Testis (tissue), 3 donors: ENCODE results near the gene DNAH10. TPM values are rescaled to one million over a fixed set of nuclear protein-coding genes. Genes with fewer than 3 reads are reported as not detected.

Source experiments
- DNase-seq: peaks from one replicate; pipeline ENCODE4 v3.0.0-alpha.2; 2019
- H3K27ac ChIP-seq, 2 donors: fragments of 200-600 bp; sonication (generic); one replicate each; pipeline ENCODE4 v1.5.1; 2019
- H3K27me3 ChIP-seq: fragments of 200-600 bp; sonication (generic); one replicate; pipeline ENCODE4 v1.5.1; 2019
- H3K36me3 ChIP-seq: fragments of 200-600 bp; sonication (generic); one replicate; pipeline ENCODE4 v1.5.1; 2017; ENCODE audit warnings: low read depth; ENCODE audit errors: missing control alignments
- H3K4me1 ChIP-seq: fragments of 200-600 bp; sonication (generic); one replicate; pipeline ENCODE4 v1.5.1; 2019
- H3K4me3 ChIP-seq, 2 donors: fragments of 200-600 bp; sonication (generic); one replicate each; pipeline ENCODE4 v1.5.1; 2017 to 2019
- H3K9me3 ChIP-seq: fragments of 200-600 bp; sonication (generic); one replicate; pipeline ENCODE4 v1.5.1; 2017
- POLR2A ChIP-seq: fragments of 450-650 bp; IDR thresholded peaks from one replicate; pipeline ENCODE4 v1.6.1; 2017; ENCODE audit warnings: antibody characterized with exemption, mild to moderate bottlenecking, moderate library complexity
- WGBS, 2 donors: methylation state at CpG; one replicate each; pipeline ENCODE4 v1.1.5; 2018; 5-methylcytosine and 5-hydroxymethylcytosine counted together
- intact Hi-C: fragments of 100-400 bp; cut with DNase I; formaldehyde crosslinking; loops from one replicate; pipeline ENCODE4 v1.15.1; 2023; ENCODE audit warnings: low total_unique reads
- polyA plus RNA-seq: library from polyadenylated mRNA; stranded (reverse); fragments of 350-450 nt; fragmentation: Illumina TruSeq; extraction: RNeasy Lipid Tissue Mini Kit (QIAGEN cat#74804); gene quantifications from one replicate; pipeline ENCODE4 v1.2.3, GENCODE V29; 2014; ENCODE audit warnings: low read depth, low replicate concordance; ENCODE audit not compliant: insufficient read depth
- total RNA-seq, 2 donors: library from RNA; depleted of rRNA; stranded (reverse); fragments of >200 nt; gene quantifications; one replicate each; pipeline ENCODE4 v1.2.3, GENCODE V29; 2016
- TF ChIP-seq, protein P1 (sequence below), 3 experiments: fragments of 450-650 bp in 2 of 3; fragments of 200-600 bp in 1 of 3; sonication (generic) in 1 of 3; IDR thresholded peaks; one replicate each; pipeline ENCODE4 v1.5.1; 2016 to 2019; ENCODE audit warnings: antibody characterized with exemption in 3 of 3, mild to moderate bottlenecking in 2 of 3, moderate library complexity in 1 of 3

The DNAH10 gene
- total and polyA plus RNA-seq, 3 donors from 2014 or later: 15.4 to 29.3 (median 24.3) TPM

DNA sequence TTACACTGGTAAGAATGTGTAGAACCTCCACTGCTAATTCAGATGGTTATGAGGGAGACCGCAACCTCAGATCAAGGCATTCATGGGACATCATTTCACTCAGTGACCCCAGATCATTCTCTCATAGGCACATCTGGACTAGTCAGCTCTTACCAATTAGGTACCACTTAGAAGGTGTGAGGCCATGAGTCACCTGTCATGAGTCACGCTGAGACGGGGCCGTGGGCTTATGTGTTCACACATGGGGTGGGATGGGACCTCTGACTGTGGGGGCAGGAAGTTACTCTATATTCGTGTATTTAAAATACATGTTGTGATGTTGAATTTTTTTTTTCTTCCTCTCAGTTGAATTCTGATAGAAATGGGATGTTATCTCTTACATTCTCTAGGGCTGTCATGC is 154.6 kb downstream of the DNAH10 start:
- H3K27me3 ChIP-seq: no peaks in the 10 kb centered on the region
- H3K9me3 ChIP-seq: no peaks in the 10 kb centered on the region
- no peak overlapping the region for H3K4me3 ChIP-seq
- DNase-seq: no peak
- H3K36me3 ChIP-seq: no peaks in the 10 kb centered on the region
- WGBS, 2 donors: 91 to 96% methylated on average over 5 of the region's 5 CpGs
- TF ChIP-seq, protein P1, sequence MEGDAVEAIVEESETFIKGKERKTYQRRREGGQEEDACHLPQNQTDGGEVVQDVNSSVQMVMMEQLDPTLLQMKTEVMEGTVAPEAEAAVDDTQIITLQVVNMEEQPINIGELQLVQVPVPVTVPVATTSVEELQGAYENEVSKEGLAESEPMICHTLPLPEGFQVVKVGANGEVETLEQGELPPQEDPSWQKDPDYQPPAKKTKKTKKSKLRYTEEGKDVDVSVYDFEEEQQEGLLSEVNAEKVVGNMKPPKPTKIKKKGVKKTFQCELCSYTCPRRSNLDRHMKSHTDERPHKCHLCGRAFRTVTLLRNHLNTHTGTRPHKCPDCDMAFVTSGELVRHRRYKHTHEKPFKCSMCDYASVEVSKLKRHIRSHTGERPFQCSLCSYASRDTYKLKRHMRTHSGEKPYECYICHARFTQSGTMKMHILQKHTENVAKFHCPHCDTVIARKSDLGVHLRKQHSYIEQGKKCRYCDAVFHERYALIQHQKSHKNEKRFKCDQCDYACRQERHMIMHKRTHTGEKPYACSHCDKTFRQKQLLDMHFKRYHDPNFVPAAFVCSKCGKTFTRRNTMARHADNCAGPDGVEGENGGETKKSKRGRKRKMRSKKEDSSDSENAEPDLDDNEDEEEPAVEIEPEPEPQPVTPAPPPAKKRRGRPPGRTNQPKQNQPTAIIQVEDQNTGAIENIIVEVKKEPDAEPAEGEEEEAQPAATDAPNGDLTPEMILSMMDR (IDR thresholded peaks at IDR 0.05): no peak
- no peak for TF ChIP-seq POLR2A
- no peaks in the 10 kb centered on the region for H3K4me1 ChIP-seq
- intact Hi-C loops: no loop called here
- no peak overlapping the region for H3K27ac ChIP-seq

DNA sequence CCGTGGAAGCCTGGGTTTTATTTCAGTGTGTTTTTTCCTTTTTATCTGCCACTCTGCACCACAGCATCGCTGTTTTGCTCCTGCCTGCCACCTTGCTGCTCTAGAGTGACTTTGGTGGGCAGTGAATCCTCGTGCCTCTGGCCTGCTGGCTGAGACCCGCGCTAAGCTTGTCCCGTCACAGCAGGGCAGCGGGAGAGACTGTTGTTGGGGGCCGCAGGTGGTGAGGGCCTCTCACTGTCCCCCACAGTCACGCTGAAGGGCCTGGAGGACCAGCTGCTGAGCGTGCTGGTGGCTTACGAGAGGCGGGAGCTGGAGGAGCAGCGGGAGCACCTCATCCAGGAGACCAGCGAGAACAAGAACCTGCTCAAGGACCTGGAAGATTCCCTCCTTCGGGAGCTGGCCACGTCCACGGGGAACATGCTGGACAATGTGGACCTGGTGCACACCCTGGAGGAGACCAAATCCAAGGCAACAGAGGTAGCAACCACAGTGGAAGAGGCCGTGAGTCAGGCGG is 155.3 kb downstream of the DNAH10 start:
- Histone ChIP-seq H3K27me3 (no peaks in the 10 kb centered on the region), H3K36me3 (no peaks in the 10 kb centered on the region), H3K4me3 (no peak overlapping the region), H3K4me1 (no peaks in the 10 kb centered on the region), H3K9me3 (no peaks in the 10 kb centered on the region), H3K27ac (no peak overlapping the region)
- intact Hi-C loops: no loop called here
- no peak for TF ChIP-seq POLR2A
- TF ChIP-seq, protein P1 (IDR thresholded peaks at IDR 0.05): no peak
- DNase-seq: no peak
- 95% methylated on average over 19 of the region's 19 CpGs for WGBS, 2 donors

DNA sequence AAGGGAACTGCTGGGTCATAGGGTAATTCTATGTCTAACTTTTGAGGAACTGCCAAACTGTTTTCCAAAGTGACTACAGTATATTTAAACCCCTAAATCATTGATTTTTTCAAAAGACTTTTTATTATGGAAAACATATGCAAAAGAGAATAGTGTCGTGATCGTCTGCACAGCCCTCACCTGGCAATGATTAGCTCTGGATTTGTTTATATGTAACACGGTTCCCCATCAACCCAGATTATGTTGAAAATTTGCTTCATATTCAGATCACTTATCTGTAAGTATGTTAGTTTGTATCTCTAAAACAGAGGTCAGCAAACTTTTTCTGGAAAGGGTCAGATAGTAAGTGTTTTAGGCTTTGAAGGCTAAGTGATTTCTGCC is 157.9 kb downstream of the DNAH10 start:
- Histone ChIP-seq H3K4me1 (no peaks in the 10 kb centered on the region), H3K4me3 (no peak overlapping the region), H3K9me3 (no peaks in the 10 kb centered on the region), H3K27ac (no peak overlapping the region), H3K27me3 (no peaks in the 10 kb centered on the region), H3K36me3 (no peaks in the 10 kb centered on the region)
- intact Hi-C loops: no loop called here
- 65% methylated on average over 3 of the region's 3 CpGs for WGBS, 2 donors
- no peak for TF ChIP-seq POLR2A
- TF ChIP-seq, protein P1 (IDR thresholded peaks at IDR 0.05): no peak
- no peak for DNase-seq

DNA sequence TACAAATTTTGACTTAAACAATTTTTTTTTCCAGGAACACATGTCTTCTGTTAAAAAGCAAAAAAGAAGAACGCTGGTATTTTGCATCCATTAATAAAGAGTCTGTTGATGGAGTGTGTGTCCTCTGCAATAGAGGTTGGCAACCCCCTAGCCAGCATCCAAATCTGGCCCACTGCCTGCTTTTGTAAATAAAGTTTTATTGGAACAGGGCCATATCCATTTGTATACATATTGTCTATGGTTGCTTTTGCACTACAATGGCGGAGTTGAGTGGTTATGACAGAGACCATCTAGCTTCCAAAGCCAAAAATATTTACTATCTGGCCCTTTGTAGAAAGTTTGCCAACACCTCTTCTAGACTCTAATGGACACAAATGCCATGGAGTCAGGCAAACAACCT is 160.9 kb downstream of the DNAH10 start:
- no peak overlapping the region for H3K4me3 ChIP-seq
- no peaks in the 10 kb centered on the region for H3K36me3 ChIP-seq
- no peak overlapping the region for H3K27ac ChIP-seq
- no peaks in the 10 kb centered on the region for H3K27me3 ChIP-seq
- 96 to 97% methylated on average over 2 of the region's 2 CpGs for WGBS, 2 donors
- no peaks in the 10 kb centered on the region for H3K4me1 ChIP-seq
- no peaks in the 10 kb centered on the region for H3K9me3 ChIP-seq
- no peak for DNase-seq
- TF ChIP-seq POLR2A: no peak
- TF ChIP-seq, protein P1 (IDR thresholded peaks at IDR 0.05): no peak
- intact Hi-C loops: no loop called here

DNA sequence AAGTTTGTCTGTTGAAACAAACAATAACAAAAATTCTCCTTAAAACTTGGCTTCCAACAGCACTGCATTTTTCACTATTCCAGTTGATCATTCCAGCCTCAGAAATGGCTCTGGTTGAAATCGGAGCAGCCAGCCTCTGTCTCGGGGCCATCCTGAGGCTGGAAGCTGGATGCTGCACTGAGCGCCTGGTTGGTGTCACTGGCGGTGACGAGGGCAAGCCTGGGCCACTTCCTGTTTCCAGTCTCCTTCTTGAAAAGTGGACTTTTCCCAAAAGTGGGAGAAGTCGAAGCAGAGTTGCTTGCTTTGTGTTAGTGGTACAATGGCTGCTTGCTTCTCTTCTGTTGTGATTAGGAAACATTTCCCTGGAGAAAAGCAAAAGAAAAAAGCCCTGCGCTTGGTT is 161.8 kb downstream of the DNAH10 start:
- no peak for TF ChIP-seq POLR2A
- TF ChIP-seq, protein P1 (IDR thresholded peaks at IDR 0.05): no peak
- no peaks in the 10 kb centered on the region for H3K27me3 ChIP-seq
- DNase-seq: no peak
- 83% methylated on average over 7 of the region's 7 CpGs for whole genome bisulfite sequencing, 2 donors
- no peak overlapping the region for H3K27ac ChIP-seq
- H3K4me1 ChIP-seq: no peaks in the 10 kb centered on the region
- H3K36me3 ChIP-seq: no peaks in the 10 kb centered on the region
- no peak overlapping the region for H3K4me3 ChIP-seq
- no peaks in the 10 kb centered on the region for H3K9me3 ChIP-seq
- intact Hi-C loops: no loop called here
